GM12878 (cell line): ENCODE results near the gene CA9.

Experiments used
- CHD2 ChIP-seq: IDR thresholded peaks from 2 replicates; pipeline ENCODE4 v1.6.1; 2011; ENCODE audit warnings: low read depth, low read length, improper control_type of control experiment, borderline replicate concordance
- EP300 ChIP-seq, 2 experiments: fragments of 150-350 bp in 1 of 2; IDR thresholded peaks; 2 replicates each; pipeline ENCODE4 v1.6.1; 2011 to 2012; ENCODE audit warnings: low read depth in 2 of 2, low read length in 2 of 2, borderline replicate concordance in 1 of 2, improper control_type of control experiment in 1 of 2, inconsistent platforms in 1 of 2; ENCODE audit not compliant: control insufficient read depth in 1 of 2
- EZH2 ChIP-seq: IDR thresholded peaks from 2 replicates; pipeline ENCODE4 v1.6.1; 2012; ENCODE audit warnings: low read depth, mild to moderate bottlenecking, control low read depth, inconsistent platforms, low read length, borderline replicate concordance; ENCODE audit not compliant: control insufficient read depth
- TARDBP ChIP-seq: IDR thresholded peaks from 2 replicates; pipeline ENCODE4 v1.6.1; 2016; ENCODE audit warnings: borderline replicate concordance
- TF ChIP-seq, protein P1 (sequence below), 3 experiments: IDR thresholded peaks in 2 of 3; conservative IDR thresholded peaks in 1 of 3; 2 replicates each; pipeline ENCODE4 v1.5.1; 2011; ENCODE audit warnings: low read depth in 3 of 3, low read length in 3 of 3, mild to moderate bottlenecking in 3 of 3, control low read depth in 2 of 3, moderate library complexity in 2 of 3, inconsistent platforms in 1 of 3, mixed read lengths in 1 of 3; ENCODE audit not compliant: control insufficient read depth in 2 of 3, insufficient read depth in 1 of 3; ENCODE audit errors: extremely low read depth in 1 of 3

DNA sequence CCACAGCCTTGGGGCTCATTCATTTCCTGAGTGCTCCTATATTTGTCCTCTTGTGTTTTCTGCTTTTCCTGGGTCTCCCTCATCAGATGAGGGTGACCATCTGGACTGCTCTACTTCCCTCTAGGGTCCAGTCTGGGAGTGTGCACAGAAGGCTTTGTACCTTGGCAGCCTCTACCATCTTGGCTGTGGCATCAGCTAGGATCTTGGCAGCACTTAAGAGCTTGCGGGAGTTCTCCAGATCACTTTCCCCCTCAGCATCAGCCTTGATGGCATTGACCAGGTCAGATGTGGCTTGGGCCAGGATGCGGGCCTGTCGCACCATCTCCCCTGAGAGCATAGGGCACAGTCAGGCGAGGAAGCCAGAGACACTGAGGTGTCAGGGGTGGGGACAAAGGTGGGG is 42.5 kb downstream of the CA9 start:
- no peak for TF ChIP-seq CHD2
- TF ChIP-seq EZH2, result no peak
- TF ChIP-seq, protein P1, sequence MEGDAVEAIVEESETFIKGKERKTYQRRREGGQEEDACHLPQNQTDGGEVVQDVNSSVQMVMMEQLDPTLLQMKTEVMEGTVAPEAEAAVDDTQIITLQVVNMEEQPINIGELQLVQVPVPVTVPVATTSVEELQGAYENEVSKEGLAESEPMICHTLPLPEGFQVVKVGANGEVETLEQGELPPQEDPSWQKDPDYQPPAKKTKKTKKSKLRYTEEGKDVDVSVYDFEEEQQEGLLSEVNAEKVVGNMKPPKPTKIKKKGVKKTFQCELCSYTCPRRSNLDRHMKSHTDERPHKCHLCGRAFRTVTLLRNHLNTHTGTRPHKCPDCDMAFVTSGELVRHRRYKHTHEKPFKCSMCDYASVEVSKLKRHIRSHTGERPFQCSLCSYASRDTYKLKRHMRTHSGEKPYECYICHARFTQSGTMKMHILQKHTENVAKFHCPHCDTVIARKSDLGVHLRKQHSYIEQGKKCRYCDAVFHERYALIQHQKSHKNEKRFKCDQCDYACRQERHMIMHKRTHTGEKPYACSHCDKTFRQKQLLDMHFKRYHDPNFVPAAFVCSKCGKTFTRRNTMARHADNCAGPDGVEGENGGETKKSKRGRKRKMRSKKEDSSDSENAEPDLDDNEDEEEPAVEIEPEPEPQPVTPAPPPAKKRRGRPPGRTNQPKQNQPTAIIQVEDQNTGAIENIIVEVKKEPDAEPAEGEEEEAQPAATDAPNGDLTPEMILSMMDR (IDR thresholded peaks at IDR 0.05 in 2 of 3, conservative IDR thresholded peaks at IDR 0.05 in 1 of 3; ENCODE audit: control insufficient read depth in 2 of 3, extremely low read depth in 1 of 3, insufficient read depth in 1 of 3, low read depth in 3 of 3, low read length in 3 of 3), result no peak
- TF ChIP-seq TARDBP, result no peak
- TF ChIP-seq EP300 (IDR thresholded peaks at IDR 0.05; ENCODE audit: borderline replicate concordance in 1 of 2, control insufficient read depth in 1 of 2, low read depth in 2 of 2, low read length in 2 of 2), result no peak
